ENCODE results near the gene ZDHHC14.
"Not testable (repeated sequence)": the region's sequence is repeated elsewhere in the genome, so short reads cannot be mapped to it uniquely, and the experiment has no call there.

The ZDHHC14 gene

GRCh38 chr6:157715728-157716164 is 334.8 kb downstream of the ZDHHC14 start:
- no peak overlapping the region for H3K4me3 ChIP-seq (ENCODE audit: low read length)
- TF ChIP-seq ZNF274 (IDR thresholded peaks at IDR 0.05; ENCODE audit: low read depth, low read length): no peak

GRCh38 chr6:157716251-157716995 is 335.4 kb downstream of the ZDHHC14 start:
- no peak for TF ChIP-seq ZNF274 (IDR thresholded peaks at IDR 0.05; ENCODE audit: low read depth, low read length)
- no peak overlapping the region for H3K4me3 ChIP-seq (ENCODE audit: low read length)

- H3K4me3 ChIP-seq (ENCODE audit: low read length): no peak overlapping the region
- TF ChIP-seq ZNF274 (IDR thresholded peaks at IDR 0.05; ENCODE audit: low read depth, low read length): no peak
Observed at GRCh38 chr6:157717340-157717748, 336.4 kb downstream of the ZDHHC14 start.

GRCh38 chr6:157718503-157719187 is 337.7 kb downstream of the ZDHHC14 start:
- TF ChIP-seq ZNF274 (IDR thresholded peaks at IDR 0.05; ENCODE audit: low read depth, low read length): no peak
- no peak overlapping the region for H3K4me3 ChIP-seq (ENCODE audit: low read length)

GRCh38 chr6:157720964-157721363 is 340.0 kb downstream of the ZDHHC14 start:
- H3K4me3 ChIP-seq (ENCODE audit: low read length): not testable (repeated sequence)

- no peak for TF ChIP-seq ZNF274 (IDR thresholded peaks at IDR 0.05; ENCODE audit: low read depth, low read length)
- H3K4me3 ChIP-seq (ENCODE audit: low read length): no peak overlapping the region
Observed at GRCh38 chr6:157721426-157721825, 340.4 kb downstream of the ZDHHC14 start.

GRCh38 chr6:157721830-157722229 is 340.8 kb downstream of the ZDHHC14 start:
- H3K4me3 ChIP-seq (ENCODE audit: low read length): no peak overlapping the region
- TF ChIP-seq ZNF274 (IDR thresholded peaks at IDR 0.05; ENCODE audit: low read depth, low read length): no peak

DNA sequence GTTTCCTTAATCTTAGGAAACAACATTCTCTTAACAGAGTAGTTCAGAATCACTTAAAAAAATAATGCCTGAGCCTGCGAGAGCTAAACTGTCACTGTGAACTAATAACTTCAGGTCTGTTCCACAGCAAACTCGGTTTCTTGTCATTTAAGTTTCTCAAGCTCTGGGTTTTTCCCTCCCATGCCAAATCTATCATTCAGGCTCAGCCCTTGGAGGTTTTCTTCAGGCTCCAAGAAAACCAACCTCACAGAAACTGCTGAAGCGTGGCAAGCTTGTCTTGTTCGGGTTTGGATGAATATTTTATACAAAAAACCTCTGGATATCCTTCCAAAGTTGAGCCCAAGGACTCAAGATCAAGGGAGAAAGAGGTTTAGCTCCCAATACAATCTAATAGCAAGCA is 342.4 kb downstream of the ZDHHC14 start:
- no peak for TF ChIP-seq ZNF274 (IDR thresholded peaks at IDR 0.05; ENCODE audit: low read depth, low read length)
- no peak overlapping the region for H3K4me3 ChIP-seq (ENCODE audit: low read length)

DNA sequence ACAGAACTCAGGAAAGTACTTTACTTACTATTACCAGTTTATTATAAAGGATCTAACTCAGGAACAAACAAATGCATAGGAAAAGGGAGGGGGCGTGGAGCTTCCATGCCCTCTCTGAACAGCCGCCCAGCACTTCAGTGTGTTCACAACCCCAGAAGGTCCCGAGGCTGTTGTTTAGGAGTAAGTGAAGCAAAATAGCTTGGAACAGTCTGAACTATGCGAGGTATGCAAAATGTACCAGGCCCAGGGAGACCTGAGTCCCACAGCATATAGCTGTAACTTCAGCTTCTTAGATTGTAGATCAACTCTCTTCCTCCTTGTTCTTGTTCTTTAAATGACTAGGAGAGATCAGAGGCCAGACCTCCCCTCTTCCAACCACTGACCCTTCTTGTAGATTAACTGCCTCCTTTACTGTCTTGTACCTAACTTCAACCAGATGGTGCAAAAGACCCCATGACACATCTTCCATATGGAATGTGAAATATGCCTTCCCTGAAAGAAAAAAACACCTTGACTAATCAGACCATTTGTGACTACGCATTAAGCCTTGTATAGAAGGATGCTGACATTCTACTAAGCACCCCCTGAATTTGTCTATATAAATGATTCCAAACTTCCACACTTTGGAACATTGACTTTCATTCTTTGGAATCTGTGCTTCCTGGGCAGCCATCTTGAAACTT is 343.3 kb downstream of the ZDHHC14 start:
- no peak overlapping the region for H3K4me3 ChIP-seq (ENCODE audit: low read length)
- no peak for TF ChIP-seq ZNF274 (IDR thresholded peaks at IDR 0.05; ENCODE audit: low read depth, low read length)

GRCh38 chr6:157724960-157725741 is 344.2 kb downstream of the ZDHHC14 start:
- no peak overlapping the region for H3K4me3 ChIP-seq (ENCODE audit: low read length)
- TF ChIP-seq ZNF274 (IDR thresholded peaks at IDR 0.05; ENCODE audit: low read depth, low read length): no peak

DNA sequence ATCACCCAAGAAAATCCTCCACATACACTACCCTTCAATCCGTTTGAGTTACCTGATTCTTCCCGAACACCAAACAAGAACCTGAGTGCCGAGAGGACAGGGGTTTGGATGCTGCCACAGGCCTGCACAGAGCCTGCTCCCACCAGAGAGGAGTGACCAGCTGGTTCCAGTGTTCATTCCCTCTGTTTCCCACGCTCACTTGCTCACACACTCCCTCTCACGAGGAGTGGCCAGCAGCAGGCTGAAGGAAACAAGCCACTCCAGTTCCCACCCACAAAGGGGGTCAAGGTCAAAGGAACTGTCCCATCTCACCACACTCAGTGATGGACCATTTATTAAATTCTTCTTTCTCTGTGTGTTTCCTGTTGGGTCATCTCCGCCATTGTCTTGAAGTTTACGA is 344.8 kb downstream of the ZDHHC14 start:
- no peak overlapping the region for H3K4me3 ChIP-seq (ENCODE audit: low read length)
- no peak for TF ChIP-seq ZNF274 (IDR thresholded peaks at IDR 0.05; ENCODE audit: low read depth, low read length)

- no peak overlapping the region for H3K4me3 ChIP-seq (ENCODE audit: low read length)
- TF ChIP-seq ZNF274 (IDR thresholded peaks at IDR 0.05; ENCODE audit: low read depth, low read length): no peak
Observed at GRCh38 chr6:157726892-157727628, 346.1 kb downstream of the ZDHHC14 start.

Data from GM08714 (cell line).